ENCODE results near the gene UBAC2.

GRCh38 chr13:99435116-99435515 is 234.5 kb downstream of the UBAC2 start:
- TF ChIP-seq POLR2AphosphoS5 (IDR thresholded peaks at IDR 0.05; ENCODE audit: low read depth, low read length) (no peak), POLR2A (IDR thresholded peaks at IDR 0.05; ENCODE audit: low read depth, low read length) (no peak), TAF1 (IDR thresholded peaks at IDR 0.05; ENCODE audit: borderline replicate concordance, low read depth, low read length) (no peak)
